ENCODE data around the gene USB1.

Gene USB1

DNA sequence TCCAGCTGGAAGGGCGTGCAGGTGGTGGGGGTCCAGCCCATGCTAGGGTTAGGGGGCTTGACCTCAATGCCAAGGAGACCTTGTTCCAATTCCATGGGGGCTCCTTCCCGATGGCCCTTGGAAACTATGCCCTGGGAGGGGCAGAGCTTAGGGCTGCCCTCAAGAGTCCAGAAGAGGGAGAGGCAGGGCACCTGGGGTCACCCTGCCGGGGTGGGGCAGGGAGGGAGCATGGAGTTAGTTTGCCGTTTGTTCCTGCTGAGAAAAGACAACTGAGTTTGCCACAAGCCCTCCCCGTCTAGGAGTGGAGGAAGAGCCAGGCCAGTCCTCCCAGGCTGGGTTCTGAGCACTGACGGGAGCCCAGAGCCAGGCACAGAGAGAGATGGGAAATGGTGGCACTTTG lies 45.7 kb downstream of the USB1 start:
- peaks cover 11 to 13% of the 10 kb centered on the region in 2 donors for H3K36me3 ChIP-seq (replicated peaks in 1 of 2; ENCODE audit: control insufficient read depth in 2 of 2, insufficient read depth in 2 of 2, low read length in 2 of 2)
- H2BK120ac ChIP-seq (ENCODE audit: low read depth, low read length) = no peak overlapping the region
- no peak for DNase-seq (ENCODE audit: low spot score)
- H3K9ac ChIP-seq (ENCODE audit: low read depth, low read length, poor library complexity) = no peak overlapping the region
- no peak overlapping the region for H3K4ac ChIP-seq (ENCODE audit: low read length)
- no peak overlapping the region for H2BK12ac ChIP-seq (ENCODE audit: low read length)
- H3K14ac ChIP-seq (ENCODE audit: low read length) = no peak overlapping the region
- H2AK5ac ChIP-seq (ENCODE audit: low read depth, low read length) = no peak overlapping the region
- H2BK5ac ChIP-seq (ENCODE audit: low read length) = no peak overlapping the region
- no peak overlapping the region for H3K4me3 ChIP-seq (ENCODE audit: low read length in 2 of 2)
- no peaks in the 10 kb centered on the region for H3K79me1 ChIP-seq (ENCODE audit: low read depth, low read length)
- no CpG with 5 or more reads among the region's 6 CpGs for WGBS, 2 donors (ENCODE audit: extremely low coverage in 2 of 2, insufficient read length in 2 of 2, insufficient replicate concordance in 1 of 2)
- H3K23ac ChIP-seq (ENCODE audit: low read depth, low read length, poor library complexity) = no peak overlapping the region
- peak overlapping the region; percentile 33 for H3K18ac ChIP-seq (ENCODE audit: low read length)
- peaks cover 16 to 19% of the 10 kb centered on the region in 2 donors for H3K4me1 ChIP-seq (ENCODE audit: control insufficient read depth in 2 of 2, insufficient read depth in 1 of 2, low read depth in 1 of 2, low read length in 2 of 2)
- H4K91ac ChIP-seq (ENCODE audit: low read depth, low read length, poor library complexity) = no peak overlapping the region
- H3K9me3 ChIP-seq (replicated peaks in 1 of 2; ENCODE audit: control insufficient read depth in 2 of 2, insufficient read depth in 1 of 2, low read depth in 1 of 2, low read length in 2 of 2) = peaks cover 0 to 3% of the 10 kb centered on the region in 2 donors
- no peak overlapping the region for H3K27ac ChIP-seq (replicated peaks; ENCODE audit: low read length)
- no peak overlapping the region for H4K8ac ChIP-seq (ENCODE audit: low read depth, low read length)
- H3K4me2 ChIP-seq (ENCODE audit: insufficient read depth, low read length, poor library complexity, severe bottlenecking) = no peak overlapping the region
- H3K27me3 ChIP-seq (ENCODE audit: control insufficient read depth in 3 of 3, insufficient read depth in 3 of 3, low read depth in 1 of 3, low read length in 3 of 3) = no peaks in the 10 kb centered on the region
- H2AFZ ChIP-seq (ENCODE audit: low read length) = peak overlapping the region; percentile 89
- no peak overlapping the region for H2BK15ac ChIP-seq (ENCODE audit: low read length)

DNA sequence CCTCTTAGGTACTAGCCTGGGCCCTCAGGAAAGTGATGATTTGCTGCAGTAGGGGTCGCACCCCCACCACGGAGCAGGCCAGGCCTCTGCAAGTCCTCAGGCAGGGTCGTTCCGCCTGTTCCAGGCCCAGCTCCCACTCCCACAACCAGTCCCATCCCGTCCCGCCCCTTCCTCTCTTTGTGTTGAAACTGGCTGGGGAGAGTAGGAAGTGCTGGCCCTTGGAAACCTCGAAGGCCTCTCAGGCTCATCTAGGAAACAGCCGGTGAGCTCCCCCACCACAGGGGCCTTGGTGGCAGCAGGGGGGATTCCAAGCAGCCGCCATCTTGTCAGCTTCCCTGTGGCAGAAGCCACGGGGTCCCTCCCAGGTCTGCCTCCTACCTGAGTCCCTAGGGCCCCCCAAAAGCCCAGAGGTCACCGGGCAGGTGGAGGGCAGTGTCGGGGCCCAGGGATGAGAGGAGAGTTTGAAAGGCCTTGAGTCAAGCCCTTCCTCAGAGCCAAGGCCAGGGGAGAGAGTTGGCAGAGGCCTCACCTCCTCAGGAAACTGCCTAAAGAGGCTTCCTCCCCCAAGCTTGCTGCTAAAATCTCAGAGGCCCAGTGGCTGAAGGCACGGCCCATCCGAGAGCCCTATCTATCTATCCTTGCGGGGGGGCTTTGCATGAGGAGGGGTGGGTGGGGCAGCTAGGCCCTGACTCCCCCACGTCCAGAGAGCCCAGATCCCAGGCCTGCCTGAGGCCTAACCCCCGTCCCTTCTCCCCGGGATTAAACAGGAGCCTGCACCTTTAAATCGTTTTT lies 46.5 kb downstream of the USB1 start:
- H3K27me3 ChIP-seq (ENCODE audit: control insufficient read depth in 3 of 3, insufficient read depth in 3 of 3, low read depth in 1 of 3, low read length in 3 of 3) = no peaks in the 10 kb centered on the region
- DNase-seq (ENCODE audit: low spot score) = no peak
- no peak overlapping the region for H3K4me3 ChIP-seq (ENCODE audit: low read length in 2 of 2)
- peak overlapping the region; percentile 39 for H3K14ac ChIP-seq (ENCODE audit: low read length)
- no peak overlapping the region for H3K9ac ChIP-seq (ENCODE audit: low read depth, low read length, poor library complexity)
- no peak overlapping the region for H2BK12ac ChIP-seq (ENCODE audit: low read length)
- peaks cover 0 to 2% of the 10 kb centered on the region in 2 donors for H3K9me3 ChIP-seq (replicated peaks in 1 of 2; ENCODE audit: control insufficient read depth in 2 of 2, insufficient read depth in 1 of 2, low read depth in 1 of 2, low read length in 2 of 2)
- H2BK15ac ChIP-seq (ENCODE audit: low read length) = no peak overlapping the region
- no CpG with 5 or more reads among the region's 19 CpGs for WGBS, 2 donors (ENCODE audit: extremely low coverage in 2 of 2, insufficient read length in 2 of 2, insufficient replicate concordance in 1 of 2)
- no peak overlapping the region for H3K27ac ChIP-seq (replicated peaks; ENCODE audit: low read length)
- H3K18ac ChIP-seq (ENCODE audit: low read length) = peak overlapping the region; percentile 83
- peak overlapping the region; percentile 89 for H2AK5ac ChIP-seq (ENCODE audit: low read depth, low read length)
- H3K23ac ChIP-seq (ENCODE audit: low read depth, low read length, poor library complexity) = no peak overlapping the region
- H3K4me1 ChIP-seq (ENCODE audit: control insufficient read depth in 2 of 2, insufficient read depth in 1 of 2, low read depth in 1 of 2, low read length in 2 of 2) = peaks cover 16 to 19% of the 10 kb centered on the region in 2 donors
- H4K91ac ChIP-seq (ENCODE audit: low read depth, low read length, poor library complexity) = no peak overlapping the region
- peak overlapping the region; percentile 89 for H2AFZ ChIP-seq (ENCODE audit: low read length)
- H4K8ac ChIP-seq (ENCODE audit: low read depth, low read length) = peak overlapping the region; percentile 5
- H2BK5ac ChIP-seq (ENCODE audit: low read length) = no peak overlapping the region
- H3K4ac ChIP-seq (ENCODE audit: low read length) = no peak overlapping the region
- no peaks in the 10 kb centered on the region for H3K79me1 ChIP-seq (ENCODE audit: low read depth, low read length)
- H3K4me2 ChIP-seq (ENCODE audit: insufficient read depth, low read length, poor library complexity, severe bottlenecking) = no peak overlapping the region
- H2BK120ac ChIP-seq (ENCODE audit: low read depth, low read length) = peak overlapping the region; percentile 61
- H3K36me3 ChIP-seq (replicated peaks in 1 of 2; ENCODE audit: control insufficient read depth in 2 of 2, insufficient read depth in 2 of 2, low read length in 2 of 2) = peaks cover 7 to 9% of the 10 kb centered on the region in 2 donors

DNA sequence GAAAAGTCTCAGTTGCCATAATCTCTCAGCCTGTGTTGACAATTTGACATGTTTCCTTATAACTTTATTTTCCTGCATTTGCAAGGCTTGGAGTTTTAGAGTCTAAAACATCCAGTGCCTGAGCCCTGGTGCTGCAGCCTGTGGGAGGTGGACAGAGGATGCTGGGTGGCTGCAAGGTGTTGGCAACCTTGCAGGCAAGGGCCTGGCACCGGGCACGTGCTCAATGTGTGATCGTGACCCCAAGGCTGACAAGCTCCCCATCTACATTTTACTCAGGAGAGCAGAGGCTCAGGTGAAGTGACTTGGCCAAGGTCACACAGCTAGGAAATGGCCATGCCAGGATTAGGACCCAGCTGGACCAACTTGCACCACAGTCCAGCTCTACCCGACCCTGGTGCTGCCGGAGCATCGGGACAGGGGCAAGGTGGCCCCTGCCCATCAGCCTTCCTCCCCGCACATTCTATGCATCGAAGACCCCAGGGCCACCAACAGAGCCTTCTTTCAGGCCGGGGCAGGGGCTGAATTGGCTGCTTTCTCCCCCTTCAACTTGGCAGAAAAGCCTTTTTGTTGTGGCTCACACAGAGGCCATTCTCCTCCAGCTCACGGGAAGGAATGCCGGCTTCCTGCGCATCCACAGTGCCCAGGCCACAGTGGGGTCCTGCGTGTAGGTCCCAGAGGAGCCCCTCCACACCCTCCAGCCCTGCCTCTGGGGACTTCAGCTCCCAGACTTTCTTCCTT lies 47.5 kb downstream of the USB1 start:
- H3K9me3 ChIP-seq (replicated peaks in 1 of 2; ENCODE audit: control insufficient read depth in 2 of 2, insufficient read depth in 1 of 2, low read depth in 1 of 2, low read length in 2 of 2) = peaks cover 0 to 2% of the 10 kb centered on the region in 2 donors
- no peak overlapping the region for H3K4me3 ChIP-seq (ENCODE audit: low read length in 2 of 2)
- peaks cover 16 to 19% of the 10 kb centered on the region in 2 donors for H3K4me1 ChIP-seq (ENCODE audit: control insufficient read depth in 2 of 2, insufficient read depth in 1 of 2, low read depth in 1 of 2, low read length in 2 of 2)
- peak overlapping the region; percentile 89 for H2AFZ ChIP-seq (ENCODE audit: low read length)
- H3K4me2 ChIP-seq (ENCODE audit: insufficient read depth, low read length, poor library complexity, severe bottlenecking) = no peak overlapping the region
- no CpG with 5 or more reads among the region's 13 CpGs for WGBS, 2 donors (ENCODE audit: extremely low coverage in 2 of 2, insufficient read length in 2 of 2, insufficient replicate concordance in 1 of 2)
- peak overlapping the region; percentile 42 for H3K18ac ChIP-seq (ENCODE audit: low read length)
- H3K4ac ChIP-seq (ENCODE audit: low read length) = no peak overlapping the region
- no peak overlapping the region for H2BK5ac ChIP-seq (ENCODE audit: low read length)
- H3K79me1 ChIP-seq (ENCODE audit: low read depth, low read length) = no peaks in the 10 kb centered on the region
- H2BK120ac ChIP-seq (ENCODE audit: low read depth, low read length) = peak overlapping the region; percentile 82
- H3K36me3 ChIP-seq (replicated peaks in 1 of 2; ENCODE audit: control insufficient read depth in 2 of 2, insufficient read depth in 2 of 2, low read length in 2 of 2) = peaks cover under 1 to 2% of the 10 kb centered on the region in 2 donors
- no peak overlapping the region for H3K9ac ChIP-seq (ENCODE audit: low read depth, low read length, poor library complexity)
- H3K27ac ChIP-seq (replicated peaks; ENCODE audit: low read length) = no peak overlapping the region
- H4K8ac ChIP-seq (ENCODE audit: low read depth, low read length) = peak overlapping the region; percentile 48
- no peak overlapping the region for H2BK12ac ChIP-seq (ENCODE audit: low read length)
- peak overlapping the region; percentile 58 for H3K23ac ChIP-seq (ENCODE audit: low read depth, low read length, poor library complexity)
- no peaks in the 10 kb centered on the region for H3K27me3 ChIP-seq (ENCODE audit: control insufficient read depth in 3 of 3, insufficient read depth in 3 of 3, low read depth in 1 of 3, low read length in 3 of 3)
- H2BK15ac ChIP-seq (ENCODE audit: low read length) = no peak overlapping the region
- peak overlapping the region; percentile 3 for H2AK5ac ChIP-seq (ENCODE audit: low read depth, low read length)
- H3K14ac ChIP-seq (ENCODE audit: low read length) = no peak overlapping the region
- DNase-seq (ENCODE audit: low spot score) = no peak
- no peak overlapping the region for H4K91ac ChIP-seq (ENCODE audit: low read depth, low read length, poor library complexity)

Measured in neuronal stem cell (in vitro differentiated cells).